Measurements from ENCODE around the gene TTLL5.
A peak's percentile ranks its signal among the peaks of the same experiment; 100 is the strongest.

Gene TTLL5

GRCh38 chr14:75650253-75651058, 10.6 kb upstream of the TTLL5 start:
- Histone ChIP-seq H3K36me3 (ENCODE audit: control insufficient read depth, insufficient read depth, low read length) (peaks cover 2% of the 10 kb centered on the region), H3K9ac (ENCODE audit: low read length) (no peak overlapping the region), H3K27me3 (ENCODE audit: control insufficient read depth, insufficient read depth, low read length) (no peaks in the 10 kb centered on the region), H3K9me3 (ENCODE audit: control insufficient read depth, low read length) (no peaks in the 10 kb centered on the region), H3K4me3 (ENCODE audit: low read length) (no peak overlapping the region), H3K4me1 (ENCODE audit: control insufficient read depth, insufficient read depth, low read length) (no peaks in the 10 kb centered on the region)

- Histone ChIP-seq H3K4me3 (ENCODE audit: low read length) (no peak overlapping the region), H3K4me1 (ENCODE audit: control insufficient read depth, insufficient read depth, low read length) (no peaks in the 10 kb centered on the region), H3K36me3 (ENCODE audit: control insufficient read depth, insufficient read depth, low read length) (peaks cover 4% of the 10 kb centered on the region), H3K27me3 (ENCODE audit: control insufficient read depth, insufficient read depth, low read length) (no peaks in the 10 kb centered on the region), H3K9ac (ENCODE audit: low read length) (no peak overlapping the region), H3K9me3 (ENCODE audit: control insufficient read depth, low read length) (no peaks in the 10 kb centered on the region)
Observed at GRCh38 chr14:75653563-75653962, 7.5 kb upstream of the TTLL5 start.

- H3K9me3 ChIP-seq (ENCODE audit: control insufficient read depth, low read length), result no peaks in the 10 kb centered on the region
- H3K36me3 ChIP-seq (ENCODE audit: control insufficient read depth, insufficient read depth, low read length), result peaks cover 4% of the 10 kb centered on the region
- no peaks in the 10 kb centered on the region for H3K4me1 ChIP-seq (ENCODE audit: control insufficient read depth, insufficient read depth, low read length)
- H3K9ac ChIP-seq (ENCODE audit: low read length), result no peak overlapping the region
- no peak overlapping the region for H3K4me3 ChIP-seq (ENCODE audit: low read length)
- H3K27me3 ChIP-seq (ENCODE audit: control insufficient read depth, insufficient read depth, low read length), result no peaks in the 10 kb centered on the region
Observed at GRCh38 chr14:75654127-75654732, 6.8 kb upstream of the TTLL5 start.

GRCh38 chr14:75655235-75655634, 5.8 kb upstream of the TTLL5 start:
- Histone ChIP-seq H3K9ac (ENCODE audit: low read length) (no peak overlapping the region), H3K9me3 (ENCODE audit: control insufficient read depth, low read length) (no peaks in the 10 kb centered on the region), H3K4me1 (ENCODE audit: control insufficient read depth, insufficient read depth, low read length) (peaks cover 6% of the 10 kb centered on the region), H3K27me3 (ENCODE audit: control insufficient read depth, insufficient read depth, low read length) (no peaks in the 10 kb centered on the region), H3K4me3 (ENCODE audit: low read length) (no peak overlapping the region), H3K36me3 (ENCODE audit: control insufficient read depth, insufficient read depth, low read length) (peaks cover 4% of the 10 kb centered on the region)

GRCh38 chr14:75657331-75657730, 3.7 kb upstream of the TTLL5 start:
- Histone ChIP-seq H3K27me3 (ENCODE audit: control insufficient read depth, insufficient read depth, low read length) (no peaks in the 10 kb centered on the region), H3K9me3 (ENCODE audit: control insufficient read depth, low read length) (no peaks in the 10 kb centered on the region), H3K4me1 (ENCODE audit: control insufficient read depth, insufficient read depth, low read length) (peaks cover 8% of the 10 kb centered on the region), H3K4me3 (ENCODE audit: low read length) (no peak overlapping the region), H3K36me3 (ENCODE audit: control insufficient read depth, insufficient read depth, low read length) (peaks cover 4% of the 10 kb centered on the region), H3K9ac (ENCODE audit: low read length) (no peak overlapping the region)

- Histone ChIP-seq H3K27me3 (ENCODE audit: control insufficient read depth, insufficient read depth, low read length) (no peaks in the 10 kb centered on the region), H3K36me3 (ENCODE audit: control insufficient read depth, insufficient read depth, low read length) (peaks cover 4% of the 10 kb centered on the region), H3K4me1 (ENCODE audit: control insufficient read depth, insufficient read depth, low read length) (peaks cover 8% of the 10 kb centered on the region), H3K4me3 (ENCODE audit: low read length) (no peak overlapping the region), H3K9me3 (ENCODE audit: control insufficient read depth, low read length) (no peaks in the 10 kb centered on the region), H3K9ac (ENCODE audit: low read length) (no peak overlapping the region)
Observed at GRCh38 chr14:75658957-75659356, 2.1 kb upstream of the TTLL5 start.

- Histone ChIP-seq H3K27me3 (ENCODE audit: control insufficient read depth, insufficient read depth, low read length) (no peaks in the 10 kb centered on the region), H3K4me1 (ENCODE audit: control insufficient read depth, insufficient read depth, low read length) (peaks cover 8% of the 10 kb centered on the region), H3K4me3 (ENCODE audit: low read length) (peak overlapping the region; percentile 56), H3K9ac (ENCODE audit: low read length) (peak overlapping the region; percentile 74), H3K36me3 (ENCODE audit: control insufficient read depth, insufficient read depth, low read length) (peaks cover 4% of the 10 kb centered on the region), H3K9me3 (ENCODE audit: control insufficient read depth, low read length) (no peaks in the 10 kb centered on the region)
Observed at GRCh38 chr14:75660238-75660629, 812 bp upstream of the TTLL5 start.

GRCh38 chr14:75661499-75661814, 411 bp downstream of the TTLL5 start:
- H3K4me3 ChIP-seq (ENCODE audit: low read length), result peak overlapping the region; percentile 75
- H3K27me3 ChIP-seq (ENCODE audit: control insufficient read depth, insufficient read depth, low read length), result no peaks in the 10 kb centered on the region
- H3K9me3 ChIP-seq (ENCODE audit: control insufficient read depth, low read length), result no peaks in the 10 kb centered on the region
- H3K9ac ChIP-seq (ENCODE audit: low read length), result peak overlapping the region; percentile 74
- peaks cover 8% of the 10 kb centered on the region for H3K4me1 ChIP-seq (ENCODE audit: control insufficient read depth, insufficient read depth, low read length)
- H3K36me3 ChIP-seq (ENCODE audit: control insufficient read depth, insufficient read depth, low read length), result no peaks in the 10 kb centered on the region

- H3K9ac ChIP-seq (ENCODE audit: low read length), result no peak overlapping the region
Observed at GRCh38 chr14:75662966-75663365, 1.9 kb downstream of the TTLL5 start.

GRCh38 chr14:75667099-75667765, 6.2 kb downstream of the TTLL5 start:
- no peaks in the 10 kb centered on the region for H3K9me3 ChIP-seq (ENCODE audit: control insufficient read depth, low read length)
- H3K9ac ChIP-seq (ENCODE audit: low read length), result no peak overlapping the region
- no peaks in the 10 kb centered on the region for H3K36me3 ChIP-seq (ENCODE audit: control insufficient read depth, insufficient read depth, low read length)
- no peaks in the 10 kb centered on the region for H3K4me1 ChIP-seq (ENCODE audit: control insufficient read depth, insufficient read depth, low read length)
- H3K27me3 ChIP-seq (ENCODE audit: control insufficient read depth, insufficient read depth, low read length), result no peaks in the 10 kb centered on the region
- H3K4me3 ChIP-seq (ENCODE audit: low read length), result no peak overlapping the region

More at GRCh38 chr14:75662966-75663365, 1.9 kb downstream of the TTLL5 start:
- H3K9me3 ChIP-seq (ENCODE audit: control insufficient read depth, low read length), result no peaks in the 10 kb centered on the region
- no peak overlapping the region for H3K4me3 ChIP-seq (ENCODE audit: low read length)
- H3K4me1 ChIP-seq (ENCODE audit: control insufficient read depth, insufficient read depth, low read length), result peaks cover 8% of the 10 kb centered on the region
- H3K36me3 ChIP-seq (ENCODE audit: control insufficient read depth, insufficient read depth, low read length), result no peaks in the 10 kb centered on the region
- H3K27me3 ChIP-seq (ENCODE audit: control insufficient read depth, insufficient read depth, low read length), result no peaks in the 10 kb centered on the region

- Histone ChIP-seq H3K27me3 (ENCODE audit: control insufficient read depth, insufficient read depth, low read length) (no peaks in the 10 kb centered on the region), H3K9ac (ENCODE audit: low read length) (no peak overlapping the region), H3K4me3 (ENCODE audit: low read length) (no peak overlapping the region), H3K4me1 (ENCODE audit: control insufficient read depth, insufficient read depth, low read length) (no peaks in the 10 kb centered on the region), H3K9me3 (ENCODE audit: control insufficient read depth, low read length) (no peaks in the 10 kb centered on the region), H3K36me3 (ENCODE audit: control insufficient read depth, insufficient read depth, low read length) (no peaks in the 10 kb centered on the region)
Observed at GRCh38 chr14:75672605-75673192, 11.7 kb downstream of the TTLL5 start.

Measured in mucosa of stomach (tissue), 1 donor.